HepG2 (cell line): Measurements from ENCODE around the gene ATP11A. TPM values are rescaled to one million over a fixed set of nuclear protein-coding genes. Genes with fewer than 3 reads are reported as not detected.

Source experiments
- ATAC-seq: fragments of 200-7000 bp; cut with Tn5 transposase; 3 replicates; pipeline ENCODE4 v1.9.1; 2020; ENCODE audit warnings: mild to moderate bottlenecking, moderate library complexity
- BruUV-seq: library from RNA; stranded (reverse); fragments of 400-500 nt; replicated peaks from 2 replicates; lab custom pipeline; 2021; lab: Mats Ljungman, UMichigan
- CTCF ChIA-PET: fragments of 300-600 bp; formaldehyde crosslinking; extraction: SDS; loops from one replicate; lab custom pipeline; 2021; ENCODE audit warnings: low total read pairs, inconsistent platforms, low intra/inter-chr PET ratio; lab: Yijun Ruan, JAX
- POLR2A ChIA-PET: fragments of 350-600 bp; sonication (Branson Sonifier 250); formaldehyde crosslinking; loops from one replicate; lab custom pipeline; 2020; ENCODE audit warnings: antibody characterized with exemption, inconsistent platforms; lab: Yijun Ruan, JAX
- DNase-seq: peaks from one replicate; pipeline ENCODE4 v3.0.0-alpha.2; 2015; ENCODE audit warnings: low spot score
- FAIRE-seq: peaks from 3 replicates; lab custom pipeline; 2011; peaks lifted over from hg19 to GRCh38; lab: Jason Lieb, UNC
- H2AFZ ChIP-seq: one replicate; pipeline ENCODE4 v1.6.1; 2011; ENCODE audit warnings: low read length, inconsistent platforms
- H3K27ac ChIP-seq: fragments of 300-600 bp; 3 replicates; pipeline ENCODE4 v1.8.0; 2011; ENCODE audit warnings: mixed run types, mild to moderate bottlenecking, mixed read lengths, low read length, inconsistent platforms; ENCODE audit not compliant: insufficient read depth; ENCODE audit errors: extremely low read length
- H3K27me3 ChIP-seq, 2 experiments: fragments of 200-600 bp in 1 of 2; 2 replicates in 1 of 2; 3 replicates in 1 of 2; pipeline versions ENCODE4 v1.6.0 to v1.8.0; 2011; ENCODE audit warnings: low read length in 2 of 2, mild to moderate bottlenecking in 2 of 2, moderate library complexity in 2 of 2, inconsistent platforms in 1 of 2; ENCODE audit not compliant: insufficient read depth in 2 of 2, control insufficient read depth in 1 of 2
- H3K36me3 ChIP-seq, 2 experiments: fragments of 200-600 bp in 1 of 2; replicated peaks in 1 of 2; 2 replicates in 1 of 2; 3 replicates in 1 of 2; pipeline versions ENCODE4 v1.5.1 to v1.8.0; 2011; ENCODE audit warnings: low read length in 2 of 2, inconsistent platforms in 1 of 2; ENCODE audit not compliant: insufficient read depth in 2 of 2, control insufficient read depth in 1 of 2
- H3K4me1 ChIP-seq: 2 replicates; pipeline ENCODE4 v1.5.1; 2012; ENCODE audit warnings: low read length, inconsistent platforms; ENCODE audit not compliant: insufficient read depth
- H3K4me2 ChIP-seq: 2 replicates; pipeline ENCODE4 v1.6.0; 2011; ENCODE audit warnings: low read depth, low read length, inconsistent platforms
- H3K4me3 ChIP-seq, 3 experiments: fragments of 200-600 bp in 1 of 3; sonication (generic), shearing (Covaris generic) in 1 of 3; replicated peaks in 1 of 3; 2 replicates each; pipeline ENCODE4 v1.5.1; 2011 to 2016; ENCODE audit warnings: low read length in 3 of 3, inconsistent platforms in 2 of 3, low read depth in 2 of 3, mild to moderate bottlenecking in 2 of 3, control low read depth in 1 of 3, mixed read lengths in 1 of 3; ENCODE audit not compliant: insufficient read depth in 1 of 3
- H3K79me2 ChIP-seq: one replicate; pipeline ENCODE4 v1.6.1; 2011; ENCODE audit warnings: low read length, inconsistent platforms; ENCODE audit not compliant: insufficient read depth
- H3K9ac ChIP-seq: 2 replicates; pipeline ENCODE4 v1.6.0; 2011; ENCODE audit warnings: mild to moderate bottlenecking, low read depth, low read length, inconsistent platforms; ENCODE audit not compliant: insufficient read depth
- H3K9me3 ChIP-seq: 2 replicates; pipeline ENCODE4 v1.5.1; 2012; ENCODE audit warnings: mild to moderate bottlenecking, low read length
- H4K20me1 ChIP-seq: 2 replicates; pipeline ENCODE4 v1.6.0; 2011; ENCODE audit warnings: inconsistent platforms, mild to moderate bottlenecking, low read length, moderate library complexity; ENCODE audit not compliant: insufficient read depth
- GTF2F1 ChIP-seq: fragments of 150-350 bp; IDR thresholded peaks from 2 replicates; pipeline ENCODE4 v1.6.1; 2014; ENCODE audit warnings: low read length
- HMG20B ChIP-seq: conservative IDR thresholded peaks from 2 replicates; pipeline ENCODE4 v1.6.1; 2016; ENCODE audit warnings: missing genetic modification reagents, missing compliant biosample characterization
- NR2C2 ChIP-seq: sonication (generic); formaldehyde crosslinking; IDR thresholded peaks from 2 replicates; pipeline ENCODE4 v1.4.0; 2020; ENCODE audit warnings: missing genetic modification reagents, mild to moderate bottlenecking, moderate library complexity, borderline replicate concordance
- NR2F1 ChIP-seq, 2 experiments: fragments of 450-650 bp in 1 of 2; formaldehyde crosslinking in 1 of 2; IDR thresholded peaks; 2 replicates each; pipeline versions ENCODE4 v1.5.0 to v1.6.1; 2016 to 2020; ENCODE audit warnings: mild to moderate bottlenecking in 1 of 2, missing compliant biosample characterization in 1 of 2, missing genetic modification reagents in 1 of 2, moderate library complexity in 1 of 2
- TOPORS ChIP-seq: sonication (generic); formaldehyde crosslinking; IDR thresholded peaks from 2 replicates; pipeline ENCODE4 v1.8.0; 2023; ENCODE audit warnings: mild to moderate bottlenecking, missing genetic modification reagents
- ZNF136 ChIP-seq: sonication (generic); formaldehyde crosslinking; IDR thresholded peaks from 2 replicates; pipeline ENCODE4 v1.8.1; 2022; ENCODE audit warnings: low read depth, mild to moderate bottlenecking, moderate library complexity, missing genetic modification reagents
- ZNF143 ChIP-seq: sonication (generic); formaldehyde crosslinking; IDR thresholded peaks from 2 replicates; pipeline ENCODE4 v1.4.0; 2020; ENCODE audit warnings: missing genetic modification reagents
- ZNF232 ChIP-seq: sonication (generic); formaldehyde crosslinking; IDR thresholded peaks from 2 replicates; pipeline ENCODE4 v1.4.0; 2020; ENCODE audit warnings: missing genetic modification reagents, borderline replicate concordance
- ZNF235 ChIP-seq: sonication (generic); formaldehyde crosslinking; IDR thresholded peaks from 2 replicates; pipeline ENCODE4 v1.8.1; 2023; ENCODE audit warnings: mild to moderate bottlenecking, missing genetic modification reagents, borderline replicate concordance
- ZNF382 ChIP-seq: sonication (generic); formaldehyde crosslinking; IDR thresholded peaks from 2 replicates; pipeline ENCODE4 v1.5.0; 2020; ENCODE audit warnings: missing genetic modification reagents, mild to moderate bottlenecking, borderline replicate concordance
- ZNF703 ChIP-seq: sonication (generic); formaldehyde crosslinking; IDR thresholded peaks from 2 replicates; pipeline ENCODE4 v1.5.1; 2020; ENCODE audit warnings: missing genetic modification reagents, mild to moderate bottlenecking, moderate library complexity, borderline replicate concordance
- ZSCAN12 ChIP-seq: sonication (generic); formaldehyde crosslinking; IDR thresholded peaks from 2 replicates; pipeline ENCODE4 v1.9.0; 2021; ENCODE audit warnings: mild to moderate bottlenecking, missing genetic modification reagents
- ZSCAN20 ChIP-seq: sonication (generic); formaldehyde crosslinking; IDR thresholded peaks from 2 replicates; pipeline ENCODE4 v1.4.0; 2020; ENCODE audit warnings: missing genetic modification reagents, mild to moderate bottlenecking, borderline replicate concordance
- WGBS: methylation state at CpG from one replicate; pipeline ENCODE4 v1.1.6; 2017; ENCODE audit warnings: low lambda C conversion rate; 5-methylcytosine and 5-hydroxymethylcytosine counted together
- in situ Hi-C: cut with HindIII; loops from 2 replicates; pipeline ENCODE4 v1.10.0; 2017; ENCODE audit warnings: low pct_unique_long_range_greater_than_20kb; ENCODE audit not compliant: extremely low pct_ligation_motif_present
- intact Hi-C: fragments of 100-400 bp; cut with micrococcal nuclease; formaldehyde crosslinking; loops from one replicate; pipeline ENCODE4 v1.10.0; 2022; ENCODE audit not compliant: unreplicated experiment
- polyA plus RNA-seq, 8 experiments: library from polyadenylated mRNA; depleted of rRNA in 3 of 8; stranded (reverse) in 7 of 8; unstranded in 1 of 8; fragments of >200 nt; fragmentation: Illumina TruSeq in 4 of 8; extraction: Trizol in 4 of 8; gene quantifications; 2 replicates each; pipeline versions ENCODE4 v1.2.1 to v1.2.3, GENCODE V29; 2011 to 2016; ENCODE audit warnings: low read depth in 4 of 8, missing spikeins in 1 of 8, mixed read lengths in 1 of 8; ENCODE audit not compliant: insufficient read depth in 1 of 8
- total RNA-seq, 5 experiments: library from RNA; depleted of rRNA; stranded (reverse); fragments of >200 nt; fragmentation: Illumina TruSeq; extraction: Trizol; gene quantifications; 2 replicates each; pipeline ENCODE4 v1.2.3, GENCODE V29; 2016; ENCODE audit warnings: low read depth in 1 of 5
- TF ChIP-seq, protein P1 (sequence below): sonication (generic); formaldehyde crosslinking; IDR thresholded peaks from 2 replicates; pipeline ENCODE4 v1.4.0; 2020; ENCODE audit warnings: missing genetic modification reagents, borderline replicate concordance
- TF ChIP-seq, protein P2 (sequence below): sonication (generic); formaldehyde crosslinking; IDR thresholded peaks from 2 replicates; pipeline ENCODE4 v1.4.0; 2020; ENCODE audit warnings: missing genetic modification reagents
- TF ChIP-seq, protein P3 (sequence below): sonication (generic); formaldehyde crosslinking; IDR thresholded peaks from 2 replicates; pipeline ENCODE4 v1.8.1; 2022; ENCODE audit warnings: low read depth, mild to moderate bottlenecking, missing genetic modification reagents

Gene ATP11A
- total and polyA plus RNA-seq, 2 of the 13 experiments (the other 11 are each of a cell fraction or from before 2014, with no cell fraction given), result 18.4 to 20.1 TPM

DNA sequence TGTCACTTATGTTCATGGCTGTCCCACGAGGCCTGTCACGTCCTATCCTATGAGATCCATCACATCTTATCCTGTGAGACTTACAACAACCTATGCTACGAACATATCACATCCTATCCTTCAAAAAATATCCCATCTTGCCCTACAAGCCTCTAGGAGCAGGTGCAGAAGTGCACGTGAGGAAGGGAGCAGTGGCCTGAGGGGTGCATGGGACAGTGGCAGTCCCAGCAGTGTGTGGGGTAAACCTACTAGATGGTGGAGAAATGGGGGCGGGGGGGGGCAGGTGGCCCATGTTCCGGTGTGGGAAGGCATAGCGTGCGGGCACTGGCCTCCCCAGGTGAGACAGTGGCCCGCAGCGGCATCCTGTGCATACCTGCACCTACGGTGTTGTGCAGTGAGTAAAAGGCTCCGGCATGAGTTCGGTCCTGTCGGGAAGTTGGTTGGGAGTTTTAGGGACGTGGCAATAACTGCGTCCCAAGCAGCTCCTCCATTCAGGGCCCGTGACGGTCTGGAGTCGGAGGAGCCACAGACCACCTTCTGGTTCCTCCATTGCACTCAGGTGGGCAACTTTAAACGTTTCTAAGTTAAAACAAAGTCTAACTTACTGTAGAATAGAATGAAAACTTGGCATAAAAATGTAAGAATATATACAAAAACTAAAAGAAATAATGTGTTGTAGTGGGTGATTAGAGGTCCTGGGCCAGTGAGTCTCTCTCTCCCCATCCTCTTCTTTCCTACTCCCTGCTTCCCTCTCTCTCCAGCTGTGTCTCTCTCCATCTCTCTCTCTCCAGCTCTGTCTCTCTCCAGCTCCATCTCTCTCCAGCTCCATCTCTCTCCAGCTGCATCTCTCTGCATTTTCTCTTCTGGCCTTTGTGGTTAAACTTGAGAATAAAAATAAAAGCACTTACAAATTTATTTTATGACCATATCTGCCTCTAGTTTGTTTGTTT, 42.1 kb downstream of the ATP11A start:
- in situ Hi-C loops, result no loop called here
- DNase-seq (no peak), FAIRE-seq (no peak), ATAC-seq (no peak)
- ChIA-PET CTCF (no interaction called here), POLR2A (interaction anchor here (1.0 kb wide), 1 partner anchor 11 kb away, joined by 3 read pairs; no protein-coding TSS in a partner anchor)
- TF ChIP-seq HMG20B (CRISPR knock-in tag) (no peak), TOPORS (CRISPR knock-in tag) (no peak), ZNF382 (CRISPR knock-in tag) (no peak), NR2C2 (CRISPR knock-in tag) (no peak), ZNF136 (CRISPR knock-in tag) (no peak), GTF2F1 (no peak), ZNF143 (no peak), ZNF235 (CRISPR knock-in tag) (no peak), ZNF232 (CRISPR knock-in tag) (no peak), ZSCAN12 (CRISPR knock-in tag) (no peak), NR2F1 (CRISPR knock-in tag; IDR thresholded peaks at IDR 0.05) (no peak), ZNF703 (CRISPR knock-in tag) (no peak), ZSCAN20 (CRISPR knock-in tag) (no peak)
- TF ChIP-seq, protein P1, sequence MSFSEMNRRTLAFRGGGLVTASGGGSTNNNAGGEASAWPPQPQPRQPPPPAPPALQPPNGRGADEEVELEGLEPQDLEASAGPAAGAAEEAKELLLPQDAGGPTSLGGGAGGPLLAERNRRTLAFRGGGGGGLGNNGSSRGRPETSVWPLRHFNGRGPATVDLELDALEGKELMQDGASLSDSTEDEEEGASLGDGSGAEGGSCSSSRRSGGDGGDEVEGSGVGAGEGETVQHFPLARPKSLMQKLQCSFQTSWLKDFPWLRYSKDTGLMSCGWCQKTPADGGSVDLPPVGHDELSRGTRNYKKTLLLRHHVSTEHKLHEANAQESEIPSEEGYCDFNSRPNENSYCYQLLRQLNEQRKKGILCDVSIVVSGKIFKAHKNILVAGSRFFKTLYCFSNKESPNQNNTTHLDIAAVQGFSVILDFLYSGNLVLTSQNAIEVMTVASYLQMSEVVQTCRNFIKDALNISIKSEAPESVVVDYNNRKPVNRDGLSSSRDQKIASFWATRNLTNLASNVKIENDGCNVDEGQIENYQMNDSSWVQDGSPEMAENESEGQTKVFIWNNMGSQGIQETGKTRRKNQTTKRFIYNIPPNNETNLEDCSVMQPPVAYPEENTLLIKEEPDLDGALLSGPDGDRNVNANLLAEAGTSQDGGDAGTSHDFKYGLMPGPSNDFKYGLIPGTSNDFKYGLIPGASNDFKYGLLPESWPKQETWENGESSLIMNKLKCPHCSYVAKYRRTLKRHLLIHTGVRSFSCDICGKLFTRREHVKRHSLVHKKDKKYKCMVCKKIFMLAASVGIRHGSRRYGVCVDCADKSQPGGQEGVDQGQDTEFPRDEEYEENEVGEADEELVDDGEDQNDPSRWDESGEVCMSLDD (CRISPR knock-in tag), result no peak
- TF ChIP-seq, protein P2, sequence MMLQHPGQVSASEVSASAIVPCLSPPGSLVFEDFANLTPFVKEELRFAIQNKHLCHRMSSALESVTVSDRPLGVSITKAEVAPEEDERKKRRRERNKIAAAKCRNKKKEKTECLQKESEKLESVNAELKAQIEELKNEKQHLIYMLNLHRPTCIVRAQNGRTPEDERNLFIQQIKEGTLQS (CRISPR knock-in tag), result no peak
- TF ChIP-seq, protein P3, sequence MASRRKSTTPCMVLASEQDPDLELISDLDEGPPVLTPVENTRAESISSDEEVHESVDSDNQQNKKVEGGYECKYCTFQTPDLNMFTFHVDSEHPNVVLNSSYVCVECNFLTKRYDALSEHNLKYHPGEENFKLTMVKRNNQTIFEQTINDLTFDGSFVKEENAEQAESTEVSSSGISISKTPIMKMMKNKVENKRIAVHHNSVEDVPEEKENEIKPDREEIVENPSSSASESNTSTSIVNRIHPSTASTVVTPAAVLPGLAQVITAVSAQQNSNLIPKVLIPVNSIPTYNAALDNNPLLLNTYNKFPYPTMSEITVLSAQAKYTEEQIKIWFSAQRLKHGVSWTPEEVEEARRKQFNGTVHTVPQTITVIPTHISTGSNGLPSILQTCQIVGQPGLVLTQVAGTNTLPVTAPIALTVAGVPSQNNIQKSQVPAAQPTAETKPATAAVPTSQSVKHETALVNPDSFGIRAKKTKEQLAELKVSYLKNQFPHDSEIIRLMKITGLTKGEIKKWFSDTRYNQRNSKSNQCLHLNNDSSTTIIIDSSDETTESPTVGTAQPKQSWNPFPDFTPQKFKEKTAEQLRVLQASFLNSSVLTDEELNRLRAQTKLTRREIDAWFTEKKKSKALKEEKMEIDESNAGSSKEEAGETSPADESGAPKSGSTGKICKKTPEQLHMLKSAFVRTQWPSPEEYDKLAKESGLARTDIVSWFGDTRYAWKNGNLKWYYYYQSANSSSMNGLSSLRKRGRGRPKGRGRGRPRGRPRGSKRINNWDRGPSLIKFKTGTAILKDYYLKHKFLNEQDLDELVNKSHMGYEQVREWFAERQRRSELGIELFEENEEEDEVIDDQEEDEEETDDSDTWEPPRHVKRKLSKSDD (CRISPR knock-in tag), result no peak
- peaks cover 97% of the 10 kb centered on the region for H3K79me2 ChIP-seq
- 96% methylated on average over 20 of the region's 20 CpGs for WGBS
- no peaks in the 10 kb centered on the region for H3K9me3 ChIP-seq
- no peak overlapping the region for H3K9ac ChIP-seq
- H3K4me1 ChIP-seq, result peaks cover 28% of the 10 kb centered on the region
- H2AFZ ChIP-seq, result no peak overlapping the region
- H3K36me3 ChIP-seq, result peaks cover 7 to 26% of the 10 kb centered on the region in 2 experiments; a peak in 4 of 5 replicates
- BruUV-seq, result no TSS peak
- peaks cover 75% of the 10 kb centered on the region for H4K20me1 ChIP-seq
- H3K27ac ChIP-seq, result no peak overlapping the region
- H3K4me2 ChIP-seq, result no peak overlapping the region
- no peaks in the 10 kb centered on the region for H3K27me3 ChIP-seq
- no peak overlapping the region for H3K4me3 ChIP-seq
- intact Hi-C loops, result no loop called here
